ENCODE data around the gene FGD4.

The FGD4 gene

DNA sequence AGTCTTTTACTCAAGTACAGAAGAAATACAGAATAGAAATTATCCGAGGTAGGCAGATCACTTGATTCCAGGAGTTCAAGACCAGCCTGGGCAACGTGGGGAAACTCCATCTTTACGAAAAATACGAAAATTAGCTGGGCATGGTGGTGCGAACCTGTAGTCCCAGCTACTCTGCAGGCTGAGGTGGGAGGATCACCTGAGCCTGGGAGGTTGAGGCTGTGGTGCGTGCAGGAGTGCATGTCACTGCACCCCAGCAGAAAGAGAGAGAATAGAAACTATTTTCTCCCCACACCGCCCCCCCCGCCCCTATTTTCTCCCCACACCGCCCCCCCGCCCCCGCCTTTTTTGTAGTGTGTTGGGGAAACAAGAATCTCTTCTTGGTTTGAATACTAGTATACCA is 281.9 kb downstream of the FGD4 start:
- DNase-seq (ENCODE audit: low read depth), result no peak

DNA sequence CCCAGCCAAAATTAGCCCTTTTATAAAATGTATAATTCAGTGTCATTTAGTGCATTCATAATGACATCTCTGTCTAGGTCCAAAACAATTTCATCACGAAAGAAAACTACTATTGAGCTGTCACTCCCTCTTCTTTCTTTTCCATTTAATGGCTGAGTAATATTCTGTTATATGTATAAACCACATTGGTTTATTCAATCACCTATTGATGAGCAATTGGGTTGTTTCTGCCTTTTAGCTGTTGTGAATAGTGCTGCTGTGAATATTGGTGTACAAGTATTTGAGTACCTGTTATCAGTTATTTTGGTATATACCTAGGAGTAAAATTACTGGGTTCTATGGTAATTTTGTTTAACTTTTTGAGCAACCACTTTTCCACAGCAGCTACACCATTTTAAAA is 287.0 kb downstream of the FGD4 start:
- DNase-seq (ENCODE audit: low read depth), result no peak

DNA sequence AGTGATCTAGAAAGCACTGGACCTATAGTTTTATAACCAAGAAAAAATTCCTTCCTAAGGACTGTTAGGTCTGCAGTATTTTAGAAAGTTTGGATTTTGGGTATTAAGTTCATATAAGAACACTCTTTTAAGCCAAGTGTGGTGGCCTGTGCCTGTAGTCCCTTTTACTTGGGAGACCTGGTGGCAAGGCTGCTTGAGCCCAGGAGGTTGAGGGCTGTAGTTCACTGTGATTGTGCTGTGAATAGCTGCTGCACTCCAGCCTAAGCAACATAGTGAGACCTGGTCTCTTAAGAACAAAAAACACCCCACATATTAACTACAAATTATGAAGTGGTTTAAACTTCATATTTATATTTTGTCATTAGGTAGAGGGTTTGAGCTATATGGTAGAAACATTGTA is 289.4 kb downstream of the FGD4 start:
- DNase-seq (ENCODE audit: low read depth), result no peak

DNA sequence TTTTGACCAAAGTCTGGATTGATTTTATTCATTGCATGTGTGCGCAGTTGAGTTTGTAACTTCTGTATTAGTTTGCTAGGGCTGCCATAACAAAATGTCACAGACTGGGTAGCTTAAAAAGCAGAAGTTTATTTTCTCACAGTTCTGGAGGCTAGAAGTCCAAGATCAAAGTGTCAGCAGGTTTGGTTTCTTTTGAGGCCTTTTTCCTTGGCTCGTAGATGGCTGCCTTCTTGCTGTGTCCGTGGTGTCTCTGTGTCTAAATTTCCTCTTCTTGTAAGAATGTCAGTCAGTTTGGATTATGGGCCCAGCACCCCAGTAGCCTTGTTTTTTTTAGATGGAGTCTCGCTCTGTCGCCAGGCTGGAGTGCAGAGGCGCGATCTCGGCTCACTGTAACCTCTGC is 291.6 kb downstream of the FGD4 start:
- DNase-seq (ENCODE audit: low read depth), result no peak

DNA sequence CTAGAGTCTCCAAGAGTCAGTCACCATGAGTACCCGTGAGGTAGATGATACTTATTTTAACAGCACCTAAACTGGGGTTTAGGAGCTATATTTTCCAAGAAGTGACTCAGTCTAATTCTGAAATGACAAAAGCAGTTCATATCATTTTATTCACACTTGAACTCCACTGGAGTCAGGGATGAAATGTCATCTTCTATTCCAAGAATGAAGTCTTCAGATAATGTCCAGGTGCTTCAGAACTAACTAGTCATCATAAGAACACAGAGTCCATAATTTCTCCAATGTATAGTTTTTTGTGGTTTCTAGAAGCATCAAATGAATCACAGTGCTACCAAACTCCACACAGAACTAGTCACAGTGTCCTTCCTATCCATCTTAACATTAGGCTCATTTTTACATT is 293.0 kb downstream of the FGD4 start:
- no peak for DNase-seq (ENCODE audit: low read depth)

DNA sequence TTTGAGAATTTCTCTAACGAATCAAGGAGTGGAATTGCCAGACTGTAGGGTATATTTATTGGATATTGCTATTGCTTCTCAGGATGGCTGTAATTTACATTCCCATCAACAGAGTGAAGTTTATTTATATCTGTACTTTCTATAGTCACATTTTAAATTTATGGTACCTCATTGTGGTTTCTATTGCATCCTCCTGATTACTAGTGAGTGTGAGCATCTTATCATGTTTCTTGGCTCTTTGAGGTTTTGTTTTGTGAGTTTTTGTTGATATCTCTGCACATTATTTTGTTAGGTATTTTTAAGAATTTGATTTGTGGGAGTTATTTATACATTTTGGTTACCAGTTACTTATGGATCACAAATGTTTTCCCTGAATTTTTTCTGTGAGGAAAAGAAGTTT is 293.7 kb downstream of the FGD4 start:
- no peak for DNase-seq (ENCODE audit: low read depth)
